Measurements from ENCODE around the gene NAALADL2. TPM values are rescaled to one million over a fixed set of nuclear protein-coding genes. Genes with fewer than 3 reads are reported as not detected.

NAALADL2 gene
- total and polyA plus RNA-seq, 2 of the 8 experiments (the other 6 are each of a cell fraction or from before 2014, with no cell fraction given): 0.12 to 0.22 TPM

- H2BK15ac ChIP-seq (ENCODE audit: low read length): no peak overlapping the region
- FAIRE-seq (no peak), DNase-seq (ENCODE audit: low read depth in 1 of 2, low spot score in 2 of 2) (no peak)
- no peak overlapping the region for H2AK5ac ChIP-seq (ENCODE audit: low read depth, low read length)
- H4K5ac ChIP-seq (ENCODE audit: insufficient read length, low read depth, low read length): no peak overlapping the region
- H3K4me1 ChIP-seq (replicated peaks in 1 of 4; ENCODE audit: control insufficient read depth in 3 of 4, insufficient read depth in 4 of 4, low read length in 3 of 4): peaks cover 0 to 8% (median 0%) of the 10 kb centered on the region in 4 experiments; a peak in 1 of 7 replicates
- H3K79me2 ChIP-seq (ENCODE audit: control insufficient read depth in 1 of 2, insufficient read depth in 2 of 2, low read length in 2 of 2): no peaks in the 10 kb centered on the region
- WGBS, 2 experiments (ENCODE audit: extremely low coverage in 1 of 2, insufficient coverage in 1 of 2, insufficient read length in 1 of 2, insufficient replicate concordance in 2 of 2, low coverage in 1 of 2, low lambda C conversion rate in 2 of 2, missing lambda C conversion rate in 1 of 2): 96% methylated on average over 3 of the region's 3 CpGs; no CpG with 5 or more reads in 1 of the 2 experiments
- no peak overlapping the region for H3K23ac ChIP-seq (ENCODE audit: insufficient read length)
- H2BK120ac ChIP-seq (replicated peaks; ENCODE audit: low read depth, low read length): no peak overlapping the region
- no peak overlapping the region for H2BK5ac ChIP-seq (ENCODE audit: low read depth, low read length)
- ChIA-PET CTCF (ENCODE audit: partially characterized antibody) (no interaction called here), POLR2A (ENCODE audit: partially characterized antibody) (no interaction called here)
- H3K56ac ChIP-seq (replicated peaks; ENCODE audit: insufficient read length, low read depth, low read length): no peak overlapping the region
- no peaks in the 10 kb centered on the region for H4K20me1 ChIP-seq (replicated peaks in 1 of 2; ENCODE audit: control insufficient read depth in 1 of 2, insufficient read depth in 2 of 2, low read length in 2 of 2)
- no peak overlapping the region for H2BK20ac ChIP-seq (ENCODE audit: low read length)
- no peak overlapping the region for H3K9ac ChIP-seq (replicated peaks in 1 of 4; ENCODE audit: extremely low read depth in 1 of 4, low read depth in 3 of 4, low read length in 3 of 4)
- H3K27me3 ChIP-seq (replicated peaks in 1 of 4; ENCODE audit: control insufficient read depth in 3 of 4, extremely low read depth in 1 of 4, insufficient read depth in 3 of 4, low read length in 3 of 4): no peaks in the 10 kb centered on the region
- H3K4ac ChIP-seq (replicated peaks; ENCODE audit: insufficient read length, low read depth, low read length): no peak overlapping the region
- H3K79me1 ChIP-seq (ENCODE audit: low read depth, low read length): no peaks in the 10 kb centered on the region
- H4K8ac ChIP-seq (ENCODE audit: extremely low read depth, insufficient read depth, low read length): no peak overlapping the region
- H2AFZ ChIP-seq (ENCODE audit: low read length): no peak overlapping the region
- no peak overlapping the region for H4K91ac ChIP-seq (replicated peaks; ENCODE audit: insufficient read length, low read length)
- H2BK12ac ChIP-seq (ENCODE audit: low read depth, low read length): no peak overlapping the region
- no peak overlapping the region for H3K14ac ChIP-seq (ENCODE audit: insufficient read length)
- no peak overlapping the region for H3K4me3 ChIP-seq (ENCODE audit: extremely low read depth in 1 of 4, insufficient read depth in 2 of 4, low read depth in 3 of 4, low read length in 4 of 4)
- no peaks in the 10 kb centered on the region for H3K36me3 ChIP-seq (ENCODE audit: control insufficient read depth in 2 of 4, insufficient read depth in 4 of 4, low read length in 3 of 4)
- no peak overlapping the region for H3K27ac ChIP-seq (ENCODE audit: low read depth, low read length)
- no peaks in the 10 kb centered on the region for H3K23me2 ChIP-seq (ENCODE audit: low read depth, low read length)
- H3K4me2 ChIP-seq (ENCODE audit: insufficient read depth in 1 of 2, low read depth in 2 of 2, low read length in 2 of 2): no peak overlapping the region
- H3K18ac ChIP-seq (ENCODE audit: extremely low read depth, low read length): no peak overlapping the region
- no peaks in the 10 kb centered on the region for H3K9me3 ChIP-seq (ENCODE audit: insufficient read depth in 2 of 2, low read depth in 1 of 2, low read length in 1 of 2)
- TF ChIP-seq SAP30 (IDR thresholded peaks at IDR 0.05; ENCODE audit: insufficient read depth, insufficient replicate concordance, low read length) (no peak), SIX5 (IDR thresholded peaks at IDR 0.05; ENCODE audit: low read depth, low read length) (no peak), ATF3 (IDR thresholded peaks at IDR 0.05; ENCODE audit: insufficient read depth, low read depth, low read length) (no peak), POU5F1 (IDR thresholded peaks at IDR 0.05; ENCODE audit: low read depth, low read length) (no peak), KDM5A (IDR thresholded peaks at IDR 0.05; ENCODE audit: low read length) (no peak), KDM1A (IDR thresholded peaks at IDR 0.05; ENCODE audit: borderline replicate concordance, low read length) (no peak), E2F6 (IDR thresholded peaks at IDR 0.05) (no peak), SUZ12 (IDR thresholded peaks at IDR 0.05; ENCODE audit: low read length) (no peak), TAF7 (optimal IDR thresholded peaks at IDR 0.05; ENCODE audit: borderline replicate concordance, low read depth, low read length) (no peak), USF2 (IDR thresholded peaks at IDR 0.05; ENCODE audit: low read length) (no peak), NANOG (IDR thresholded peaks at IDR 0.05; ENCODE audit: insufficient read depth, low read depth, low read length, poor library complexity, severe bottlenecking) (no peak), EGR1 (IDR thresholded peaks at IDR 0.05; ENCODE audit: borderline replicate concordance, low read depth, low read length) (no peak)
Observed at GRCh38 chr3:175397372-175397771, 538.2 kb downstream of the NAALADL2 start.
